Panc1 (cell line): ENCODE data around the gene SLC38A9. TPM values are rescaled to one million over a fixed set of nuclear protein-coding genes. Genes with fewer than 3 reads are reported as not detected.

Source experiments
- ATAC-seq: fragments of 200-7000 bp; cut with Tn5 transposase; 2 replicates; pipeline ENCODE4 v1.9.1; 2020; ENCODE audit warnings: mild to moderate bottlenecking, moderate library complexity
- BruUV-seq: library from RNA; stranded (reverse); fragments of 400-500 nt; replicated peaks from 2 replicates; lab custom pipeline; 2021; lab: Mats Ljungman, UMichigan
- CTCF ChIA-PET: fragments of 300-600 bp; sonication (Branson Sonifier 250); formaldehyde crosslinking; loops from one replicate; lab custom pipeline; 2022; ENCODE audit warnings: antibody characterized with exemption; lab: Charles Lee
- POLR2A ChIA-PET: fragments of 300-600 bp; sonication (Branson Sonifier 250); formaldehyde crosslinking; loops from one replicate; lab custom pipeline; 2022; ENCODE audit warnings: antibody characterized with exemption; lab: Charles Lee
- DNase-seq: peaks from one replicate; pipeline ENCODE4 v3.0.0-alpha.2; 2010; ENCODE audit warnings: low read depth, low spot score
- H3K27ac ChIP-seq: 2 replicates; pipeline ENCODE4 v1.5.1; 2011; ENCODE audit warnings: mild to moderate bottlenecking, low read length, inconsistent platforms
- H3K27me3 ChIP-seq: fragments of 200-500 bp; sonication (Bioruptor generic); 2 replicates; pipeline ENCODE4 v1.6.0; 2014; ENCODE audit warnings: low read length, inconsistent platforms; ENCODE audit not compliant: control insufficient read depth, insufficient read depth
- H3K36me3 ChIP-seq: fragments of 200-500 bp; sonication (Bioruptor generic); 2 replicates; pipeline ENCODE4 v1.5.1; 2014; ENCODE audit warnings: inconsistent platforms, mild to moderate bottlenecking, low read length, moderate library complexity; ENCODE audit not compliant: control insufficient read depth, insufficient read depth
- H3K4me1 ChIP-seq: 2 replicates; pipeline ENCODE4 v1.5.1; 2011; ENCODE audit warnings: inconsistent platforms, mild to moderate bottlenecking, low read length, moderate library complexity; ENCODE audit not compliant: control insufficient read depth, insufficient read depth
- H3K4me3 ChIP-seq, 2 experiments: 2 replicates each; pipeline ENCODE4 v1.5.1; 2011 to 2012; ENCODE audit warnings: low read depth in 2 of 2, low read length in 2 of 2, mild to moderate bottlenecking in 2 of 2, inconsistent platforms in 1 of 2, moderate library complexity in 1 of 2
- H3K9me3 ChIP-seq: fragments of 200-500 bp; sonication (Bioruptor generic); 2 replicates; pipeline ENCODE4 v1.5.1; 2014; ENCODE audit warnings: low read depth, mild to moderate bottlenecking, inconsistent platforms, low read length, moderate library complexity; ENCODE audit not compliant: control insufficient read depth, insufficient read depth
- CTCF ChIP-seq: fragments of 450-650 bp; IDR thresholded peaks from 2 replicates; pipeline ENCODE4 v1.5.1; 2017; ENCODE audit warnings: mild to moderate bottlenecking
- POLR2AphosphoS5 ChIP-seq: IDR thresholded peaks from 2 replicates; pipeline ENCODE4 v1.6.1; 2012; ENCODE audit warnings: mild to moderate bottlenecking, low read depth, low read length, moderate library complexity
- REST ChIP-seq, 2 experiments: IDR thresholded peaks; 2 replicates each; pipeline ENCODE4 v1.6.1; 2011 to 2012; ENCODE audit warnings: low read depth in 2 of 2, control low read depth in 1 of 2, low read length in 1 of 2, mild to moderate bottlenecking in 1 of 2, moderate library complexity in 1 of 2; ENCODE audit not compliant: insufficient read depth in 1 of 2
- SIN3A ChIP-seq: IDR thresholded peaks from 2 replicates; pipeline ENCODE4 v1.6.1; 2012; ENCODE audit warnings: low read depth, mild to moderate bottlenecking, low read length, moderate library complexity, borderline replicate concordance; ENCODE audit not compliant: insufficient read depth
- TCF7L2 ChIP-seq: IDR thresholded peaks from 2 replicates; pipeline ENCODE4 v1.6.1; 2011; ENCODE audit warnings: mild to moderate bottlenecking, low read depth, low read length, inconsistent platforms
- in situ Hi-C: cut with HindIII; loops from 2 replicates; pipeline ENCODE4 v1.10.0; 2016; ENCODE audit warnings: low sequenced_read_pairs, low pct_unique_long_range_greater_than_20kb
- intact Hi-C: fragments of 100-400 bp; cut with micrococcal nuclease; formaldehyde crosslinking; loops from one replicate; pipeline ENCODE4 v1.10.0; 2022; ENCODE audit not compliant: unreplicated experiment
- total RNA-seq: library from RNA; stranded (reverse); gene quantifications from one replicate; pipeline ENCODE4 v1.2.1, GENCODE V29; 2021; ENCODE audit not compliant: unreplicated experiment

Gene SLC38A9
- total RNA-seq, 1 experiment from 2014 or later = 12.8 TPM

- in situ Hi-C loops = no loop called here
- Histone ChIP-seq H3K27ac (no peak overlapping the region), H3K36me3 (no peaks in the 10 kb centered on the region), H3K4me3 (no peak overlapping the region), H3K9me3 (no peaks in the 10 kb centered on the region), H3K4me1 (no peaks in the 10 kb centered on the region), H3K27me3 (no peaks in the 10 kb centered on the region)
- intact Hi-C loops = no loop called here
- BruUV-seq = no TSS peak
- DNase-seq (no peak), ATAC-seq (no peak)
- POLR2A ChIA-PET = no interaction called here
- CTCF ChIA-PET = no interaction called here
- no peak for TF ChIP-seq SIN3A
- TF ChIP-seq TCF7L2 = no peak
- TF ChIP-seq REST (IDR thresholded peaks at IDR 0.05; ENCODE audit: insufficient read depth in 1 of 2, low read depth in 2 of 2, low read length in 1 of 2) = no peak
- no peak for TF ChIP-seq POLR2AphosphoS5
- no peak for TF ChIP-seq CTCF
These were observed 46.6 kb upstream of the SLC38A9 start for GRCh38 chr5:55758714-55759113.

GRCh38 chr5:55758231-55758630, 46.1 kb upstream of the SLC38A9 start:
- TF ChIP-seq SIN3A (no peak), REST (IDR thresholded peaks at IDR 0.05; ENCODE audit: insufficient read depth in 1 of 2, low read depth in 2 of 2, low read length in 1 of 2) (no peak), POLR2AphosphoS5 (no peak), CTCF (no peak), TCF7L2 (no peak)
- H3K4me1 ChIP-seq = no peaks in the 10 kb centered on the region
- no peaks in the 10 kb centered on the region for H3K27me3 ChIP-seq
- CTCF ChIA-PET = no interaction called here
- in situ Hi-C loops (no loop called here), intact Hi-C loops (no loop called here)
- ATAC-seq = no peak
- no peaks in the 10 kb centered on the region for H3K9me3 ChIP-seq
- H3K27ac ChIP-seq = no peak overlapping the region
- no peaks in the 10 kb centered on the region for H3K36me3 ChIP-seq
- no peak for DNase-seq
- POLR2A ChIA-PET = no interaction called here
- no peak overlapping the region for H3K4me3 ChIP-seq
- BruUV-seq = no TSS peak
